Measurements from ENCODE around the gene TMEM242. TPM values are rescaled to one million over a fixed set of nuclear protein-coding genes. Genes with fewer than 3 reads are reported as not detected.

Gene TMEM242
- total RNA-seq (2014; rRNA removed; shearing (Covaris generic)): 7.8 and 9.9 TPM in 2 replicates

GRCh38 chr6:157323255-157323965 is at the start of gene TMEM242:
TSS of gene TMEM242 (minus strand) at chr6:157323519. CDS start at chr6:157323499, 20 bp downstream.

Other genes starting within 250 kb of the TMEM242 start
- gene ZDHHC14, start 57.7 kb upstream of the TMEM242 start, total RNA-seq (2014; rRNA removed; shearing (Covaris generic)): 3.9 and 7.5 TPM in 2 replicates